Osteocyte (in vitro differentiated cells): ENCODE data around the gene PXK. TPM values are rescaled to one million over a fixed set of nuclear protein-coding genes. Genes with fewer than 3 reads are reported as not detected.

ENCODE experiments used
- DNase-seq: peaks from one replicate; pipeline ENCODE4 v3.0.0; 2021; ENCODE audit warnings: mixed read lengths; ENCODE audit not compliant: unreplicated experiment; ENCODE audit errors: extremely low spot score
- H3K27ac Mint-ChIP-seq: one replicate; pipeline ENCODE4 v1.8.0; 2021; ENCODE audit warnings: mild to moderate bottlenecking, mixed read lengths; ENCODE audit not compliant: unreplicated experiment
- H3K27me3 Mint-ChIP-seq: one replicate; pipeline ENCODE4 v1.8.0; 2021; ENCODE audit warnings: mixed read lengths; ENCODE audit not compliant: unreplicated experiment
- H3K36me3 Mint-ChIP-seq: one replicate; pipeline ENCODE4 v1.8.0; 2021; ENCODE audit warnings: mixed read lengths; ENCODE audit not compliant: unreplicated experiment
- H3K4me1 Mint-ChIP-seq: one replicate; pipeline ENCODE4 v1.8.0; 2021; ENCODE audit warnings: mixed read lengths; ENCODE audit not compliant: unreplicated experiment
- H3K4me3 Mint-ChIP-seq: one replicate; pipeline ENCODE4 v1.8.0; 2021; ENCODE audit warnings: mild to moderate bottlenecking, moderate library complexity, mixed read lengths; ENCODE audit not compliant: unreplicated experiment
- H3K9me3 Mint-ChIP-seq: one replicate; pipeline ENCODE4 v1.8.0; 2021; ENCODE audit warnings: mixed read lengths; ENCODE audit not compliant: unreplicated experiment
- CTCF ChIP-seq: fragments of 200-600 bp; sonication (generic); IDR thresholded peaks from 2 replicates; pipeline ENCODE4 v1.5.0; 2021; ENCODE audit warnings: antibody characterized with exemption, mild to moderate bottlenecking, moderate library complexity
- total RNA-seq: library from RNA; stranded (reverse); gene quantifications from 2 replicates; pipeline ENCODE4 v1.2.1, GENCODE V29; 2021

Gene PXK
- total RNA-seq, 1 donor from 2014 or later: 39.1 TPM

- no peaks in the 10 kb centered on the region for H3K9me3 Mint-ChIP-seq
- no peaks in the 10 kb centered on the region for H3K27me3 Mint-ChIP-seq
- DNase-seq: no peak
- no peak overlapping the region for H3K27ac Mint-ChIP-seq
- H3K4me1 Mint-ChIP-seq: no peaks in the 10 kb centered on the region
- peaks cover 45% of the 10 kb centered on the region for H3K36me3 Mint-ChIP-seq
- no peak for TF ChIP-seq CTCF
- H3K4me3 Mint-ChIP-seq: no peak overlapping the region
Measured at GRCh38 chr3:58398669-58399333, 66.1 kb downstream of the PXK start.

- Mint-ChIP-seq H3K9me3 (peaks cover 5% of the 10 kb centered on the region), H3K36me3 (peaks cover 32% of the 10 kb centered on the region), H3K4me3 (no peak overlapping the region), H3K27ac (no peak overlapping the region), H3K4me1 (peaks cover 6% of the 10 kb centered on the region), H3K27me3 (no peaks in the 10 kb centered on the region)
- no peak for DNase-seq
- no peak for TF ChIP-seq CTCF
Measured at GRCh38 chr3:58403513-58404109, 70.9 kb downstream of the PXK start.

GRCh38 chr3:58404396-58404795 lies 71.7 kb downstream of the PXK start:
- no peak for DNase-seq
- H3K36me3 Mint-ChIP-seq: peaks cover 37% of the 10 kb centered on the region
- no peaks in the 10 kb centered on the region for H3K27me3 Mint-ChIP-seq
- H3K27ac Mint-ChIP-seq: peak overlapping the region; percentile 20
- H3K4me3 Mint-ChIP-seq: no peak overlapping the region
- no peak for TF ChIP-seq CTCF
- peaks cover 13% of the 10 kb centered on the region for H3K4me1 Mint-ChIP-seq
- H3K9me3 Mint-ChIP-seq: peaks cover 5% of the 10 kb centered on the region

- Mint-ChIP-seq H3K27ac (no peak overlapping the region), H3K9me3 (peaks cover 5% of the 10 kb centered on the region), H3K36me3 (peaks cover 48% of the 10 kb centered on the region), H3K4me3 (no peak overlapping the region), H3K27me3 (no peaks in the 10 kb centered on the region), H3K4me1 (peaks cover 28% of the 10 kb centered on the region)
- no peak for TF ChIP-seq CTCF
- no peak for DNase-seq
Measured at GRCh38 chr3:58408906-58409305, 76.2 kb downstream of the PXK start.

- H3K9me3 Mint-ChIP-seq: peaks cover 5% of the 10 kb centered on the region
- DNase-seq: no peak
- H3K4me1 Mint-ChIP-seq: peaks cover 31% of the 10 kb centered on the region
- no peak overlapping the region for H3K4me3 Mint-ChIP-seq
- H3K27me3 Mint-ChIP-seq: no peaks in the 10 kb centered on the region
- H3K36me3 Mint-ChIP-seq: peaks cover 48% of the 10 kb centered on the region
- H3K27ac Mint-ChIP-seq: no peak overlapping the region
- no peak for TF ChIP-seq CTCF
Measured at GRCh38 chr3:58409663-58410062, 77.0 kb downstream of the PXK start.
